ENCODE data around the gene NDUFS2. TPM values are rescaled to one million over a fixed set of nuclear protein-coding genes. Genes with fewer than 3 reads are reported as not detected.

The NDUFS2 gene
- total and polyA plus RNA-seq, 2 of the 8 experiments (the other 6 are each of a cell fraction or from before 2014, with no cell fraction given), result 95.1 to 113 TPM

DNA sequence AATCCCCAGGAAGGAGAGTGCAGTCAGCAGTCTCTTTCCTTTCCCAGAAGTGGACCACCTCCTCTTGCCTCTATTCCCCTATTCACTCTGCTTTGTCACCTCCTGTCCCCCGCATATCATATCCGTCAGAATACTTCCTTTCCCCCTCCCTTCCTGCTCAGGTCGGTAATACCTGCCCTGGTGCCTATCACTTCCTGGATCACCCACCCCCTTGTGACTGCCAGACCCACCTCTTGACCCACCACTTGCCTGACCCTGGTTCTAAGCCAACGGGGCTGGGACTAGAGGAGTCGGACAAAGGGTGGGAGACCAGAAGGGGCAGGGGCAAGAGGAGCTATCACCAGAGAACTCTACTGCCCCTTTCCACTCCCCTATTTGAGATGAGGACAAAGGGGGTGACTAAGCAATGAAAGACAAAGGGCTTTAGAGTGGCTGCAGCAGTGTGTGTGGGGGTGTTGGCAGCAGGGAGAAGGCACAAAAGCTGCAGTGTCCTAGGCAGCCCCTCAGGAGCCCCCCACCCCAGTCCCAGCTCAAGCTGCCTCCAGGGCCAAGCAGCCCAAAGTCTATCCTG, 1.7 kb upstream of the NDUFS2 start (continued):
- TF ChIP-seq CHD7 (IDR thresholded peaks at IDR 0.05; ENCODE audit: insufficient replicate concordance, low read length), result no peak
- no peak for TF ChIP-seq TAF7 (optimal IDR thresholded peaks at IDR 0.05; ENCODE audit: borderline replicate concordance, low read depth, low read length)
- TF ChIP-seq TAF1 (IDR thresholded peaks at IDR 0.05; ENCODE audit: low read depth, low read length), result peak; percentile 17; the same call in 1 of the 2 replicates
- TF ChIP-seq HDAC6 (IDR thresholded peaks at IDR 0.05; ENCODE audit: low read depth, low read length), result no peak
- TF ChIP-seq KDM1A (IDR thresholded peaks at IDR 0.05; ENCODE audit: borderline replicate concordance, low read length), result no peak
- no peak for TF ChIP-seq RFX5 (IDR thresholded peaks at IDR 0.05; ENCODE audit: borderline replicate concordance, low read depth, low read length)
- TF ChIP-seq SIN3A (conservative IDR thresholded peaks at IDR 0.05 in 1 of 2, IDR thresholded peaks at IDR 0.05 in 1 of 2; ENCODE audit: low read depth in 1 of 2, low read length in 2 of 2), result no peak
- no peak for TF ChIP-seq CTCF (IDR thresholded peaks at IDR 0.05; ENCODE audit: control extremely low read depth in 1 of 3, insufficient read depth in 1 of 3, low read depth in 1 of 3, low read length in 3 of 3)

Data from H1 (cell line).